ENCODE results near the gene GATM. TPM values are rescaled to one million over a fixed set of nuclear protein-coding genes. Genes with fewer than 3 reads are reported as not detected.

GATM gene
- total and polyA plus RNA-seq, 2 of the 8 experiments (the other 6 are each of a cell fraction or from before 2014, with no cell fraction given) = 10.2 to 15.1 TPM

DNA sequence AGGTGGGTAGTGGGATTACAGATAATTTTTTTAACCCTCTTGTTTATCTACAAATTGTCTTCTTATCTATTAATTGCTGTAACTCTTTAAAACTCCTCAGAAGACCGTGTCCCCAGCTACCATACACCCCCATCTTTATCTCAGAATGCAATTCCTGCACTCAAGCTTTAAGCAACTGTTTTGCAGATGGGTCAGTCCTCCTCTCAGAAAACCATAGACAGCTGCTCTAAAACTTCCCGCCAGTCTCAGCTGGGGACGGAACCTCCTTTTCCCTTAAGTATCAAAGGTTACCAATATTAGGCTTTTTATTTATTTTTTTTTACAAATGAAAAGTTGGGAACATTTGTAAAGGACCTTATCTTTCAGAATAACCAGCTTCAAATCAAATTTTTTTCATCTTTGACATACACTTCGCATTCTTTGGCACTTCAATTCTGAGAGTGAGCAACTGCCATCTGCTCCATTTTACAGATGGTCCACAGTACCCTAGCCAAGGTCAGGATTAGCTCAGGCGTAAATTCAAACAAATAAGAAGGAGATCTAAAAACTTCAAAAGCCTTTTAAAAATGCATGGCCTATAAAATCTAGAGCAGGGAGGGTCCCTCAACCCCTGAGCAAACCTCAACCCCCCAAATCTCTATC, 1.3 kb downstream of the GATM start (continued):
- TF ChIP-seq, protein P1, sequence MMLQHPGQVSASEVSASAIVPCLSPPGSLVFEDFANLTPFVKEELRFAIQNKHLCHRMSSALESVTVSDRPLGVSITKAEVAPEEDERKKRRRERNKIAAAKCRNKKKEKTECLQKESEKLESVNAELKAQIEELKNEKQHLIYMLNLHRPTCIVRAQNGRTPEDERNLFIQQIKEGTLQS (IDR thresholded peaks at IDR 0.05; ENCODE audit: insufficient read depth, low read depth, low read length) = no peak
- TF ChIP-seq FOSL1 (IDR thresholded peaks at IDR 0.05; ENCODE audit: insufficient read depth, low read depth, low read length) (no peak), RBBP5 (IDR thresholded peaks at IDR 0.05; ENCODE audit: borderline replicate concordance, low read depth, low read length) (no peak), MAFK (IDR thresholded peaks at IDR 0.05; ENCODE audit: low read depth, low read length) (no peak), KDM5A (IDR thresholded peaks at IDR 0.05; ENCODE audit: low read length) (no peak)

Data from H1 (cell line).